HG02884 (cell line): ENCODE data around the gene RAD1.

Experiments used
- ATAC-seq: cut with Tn5 transposase; IDR thresholded peaks from one replicate; pipeline ENCODE4 v1.9.1; 2021; ENCODE audit warnings: mild to moderate bottlenecking, moderate library complexity; ENCODE audit not compliant: unreplicated experiment

Gene RAD1

GRCh38 chr5:34866989-34867471 is 48.3 kb downstream of the RAD1 start:
- no peak for ATAC-seq

GRCh38 chr5:34865091-34865490 is 50.2 kb downstream of the RAD1 start:
- ATAC-seq: no peak

GRCh38 chr5:34863946-34864345 is 51.4 kb downstream of the RAD1 start:
- no peak for ATAC-seq

- no peak for ATAC-seq
Measured at GRCh38 chr5:34859253-34859652, 56.1 kb downstream of the RAD1 start.

GRCh38 chr5:34858790-34859189 is 56.5 kb downstream of the RAD1 start:
- no peak for ATAC-seq

- no peak for ATAC-seq
Measured at GRCh38 chr5:34857894-34858293, 57.4 kb downstream of the RAD1 start.

GRCh38 chr5:34857161-34857560 is 58.1 kb downstream of the RAD1 start:
- no peak for ATAC-seq
